Smooth muscle cell of the brain vasculature (primary cell): Measurements from ENCODE around the gene TBX18.

Source experiments
- DNase-seq: peaks from one replicate; pipeline ENCODE4 v3.0.0-alpha.2; 2012; ENCODE audit warnings: low read depth, low spot score

Gene TBX18

DNA sequence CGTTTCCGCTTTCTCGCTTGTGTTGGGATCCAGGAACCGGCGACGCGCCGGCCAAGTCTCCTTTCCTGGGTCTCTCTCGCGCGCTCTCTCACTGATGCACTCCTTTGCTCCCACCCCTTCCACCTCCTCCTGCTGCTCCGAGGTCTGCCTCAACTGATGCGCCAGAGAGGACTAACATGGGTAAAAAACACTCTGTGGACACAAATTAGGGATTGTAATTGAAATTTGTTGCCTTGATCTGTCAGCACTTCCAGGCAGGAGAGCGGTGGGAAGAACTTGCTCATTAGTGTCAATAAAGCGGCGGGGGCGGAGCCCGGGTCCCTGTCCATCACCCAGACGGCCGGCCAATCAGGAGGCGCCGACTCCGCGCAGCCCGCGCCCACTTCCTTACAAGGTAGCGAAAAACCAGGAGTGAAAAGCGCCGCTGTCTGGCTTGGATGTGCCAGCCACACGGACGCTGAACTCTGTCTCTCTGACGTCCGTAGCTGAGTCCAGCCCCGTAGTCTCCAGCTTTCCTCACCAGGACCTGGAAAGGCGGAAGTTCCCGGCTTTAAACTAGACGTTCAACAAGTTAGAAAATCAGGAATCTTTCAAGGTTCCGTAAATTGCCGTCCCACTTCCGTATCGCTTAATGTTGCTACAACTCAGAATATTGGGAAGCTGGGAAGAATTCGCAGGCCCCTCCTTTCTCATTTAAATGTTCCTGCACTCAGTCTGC, at the start of gene TBX18:
Gene TBX18 (minus strand): TSS at position 267 of the 718 bp plus-strand sequence. CDS start 417 bp downstream, outside the sequence.
- DNase-seq, result peak; percentile 99

DNA sequence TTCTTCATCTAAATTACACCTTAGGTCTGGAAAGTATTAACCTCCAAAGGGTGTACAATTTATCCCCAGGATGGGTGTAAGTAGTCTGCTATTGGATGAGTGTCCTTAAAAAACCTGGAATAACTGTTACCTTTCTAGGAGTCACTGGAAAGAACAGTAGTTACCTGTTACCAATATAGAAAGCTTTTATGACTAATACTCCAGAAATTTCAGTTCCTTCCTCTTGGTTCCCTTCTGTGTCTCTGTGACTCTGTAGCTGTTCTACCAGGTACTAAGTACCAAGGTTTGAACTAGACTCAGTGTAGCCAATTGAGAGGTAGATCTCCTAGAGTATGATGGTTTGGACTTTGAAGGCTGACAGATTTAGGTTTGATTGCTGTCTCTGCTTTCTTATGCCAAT, 47.0 kb upstream of the TBX18 start:
- DNase-seq, result no peak

DNA sequence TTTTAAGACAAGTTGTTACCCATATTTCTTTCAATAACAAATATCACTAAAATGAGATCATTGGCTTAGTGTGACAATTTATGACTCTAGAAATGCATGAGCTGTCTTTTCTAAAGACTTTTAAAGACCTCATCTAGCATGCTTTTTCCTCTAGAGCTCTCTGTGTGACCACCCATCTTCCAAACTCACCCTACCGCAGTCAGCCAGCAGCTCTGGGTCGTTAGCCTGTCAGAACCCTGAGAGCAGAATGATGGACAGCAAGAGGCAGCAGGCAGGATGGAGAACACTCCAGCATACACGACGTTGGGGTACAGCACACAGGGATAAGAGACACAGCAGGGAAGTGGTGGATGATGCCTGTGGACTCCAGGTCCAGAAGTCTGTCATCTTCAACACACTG, 45.1 kb upstream of the TBX18 start:
- no peak for DNase-seq

DNA sequence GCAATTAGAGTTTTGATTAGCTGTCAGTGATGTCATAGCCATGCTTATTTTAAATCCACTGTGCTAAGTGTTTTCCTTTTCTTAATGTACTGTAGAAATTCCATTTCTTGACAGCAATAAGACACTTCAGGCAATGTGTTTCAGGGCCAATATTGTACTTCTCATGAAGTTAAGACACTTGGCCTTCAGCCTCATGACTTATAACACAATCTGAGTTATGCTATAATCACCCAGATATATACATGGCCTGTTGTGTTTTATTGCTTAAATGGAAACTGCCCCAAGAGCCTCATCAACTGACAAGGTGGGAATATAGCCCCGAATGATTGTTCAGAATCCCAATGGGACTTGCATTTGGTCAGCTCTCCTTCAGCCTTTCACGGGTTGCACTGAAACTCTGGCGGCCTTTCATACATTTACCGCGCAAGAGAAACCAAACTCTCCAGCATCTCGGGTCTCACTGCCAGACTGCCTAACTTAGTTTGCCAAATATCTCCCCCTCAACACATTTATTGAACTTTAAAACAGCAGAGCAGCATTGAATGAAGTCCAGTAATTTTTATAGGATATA, 44.2 kb upstream of the TBX18 start:
- no peak for DNase-seq

DNA sequence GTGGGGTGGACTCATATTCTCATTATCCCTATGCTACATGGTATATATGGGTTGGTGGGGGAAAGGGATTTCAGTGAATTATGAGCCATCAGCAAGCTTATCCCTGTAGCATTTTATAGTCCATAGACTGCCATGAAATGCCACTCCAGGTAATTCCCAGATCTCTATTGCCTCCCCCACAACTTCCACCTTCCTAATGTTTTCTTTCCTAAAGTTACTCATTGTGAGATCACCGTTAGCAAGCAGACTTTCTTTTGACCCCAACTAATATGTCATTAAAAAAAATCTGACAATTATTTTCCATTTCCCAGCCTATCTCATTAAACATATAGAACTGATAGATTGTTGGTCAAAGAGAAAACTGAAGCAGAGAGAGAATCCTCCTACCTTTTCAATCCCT, 40.7 kb upstream of the TBX18 start:
- DNase-seq, result no peak

DNA sequence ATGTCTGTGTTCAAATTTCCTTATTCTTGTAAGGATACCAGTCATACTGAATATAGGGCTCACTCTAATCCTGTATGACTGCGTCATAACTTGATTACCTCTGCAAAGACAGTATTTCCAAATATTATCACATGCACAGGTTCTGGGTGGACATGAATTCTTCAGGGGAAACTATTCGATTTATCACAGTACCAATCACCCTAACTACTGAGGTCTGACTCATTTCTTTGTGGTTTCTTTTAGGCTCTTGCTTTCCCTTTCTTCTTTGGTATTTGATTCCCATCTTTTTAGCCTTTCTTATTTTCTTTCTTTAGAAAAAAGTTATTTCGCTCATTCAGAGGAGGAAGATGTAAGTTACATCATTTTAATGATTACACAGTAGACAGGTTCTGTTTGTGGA, 40.3 kb upstream of the TBX18 start:
- DNase-seq, result no peak

DNA sequence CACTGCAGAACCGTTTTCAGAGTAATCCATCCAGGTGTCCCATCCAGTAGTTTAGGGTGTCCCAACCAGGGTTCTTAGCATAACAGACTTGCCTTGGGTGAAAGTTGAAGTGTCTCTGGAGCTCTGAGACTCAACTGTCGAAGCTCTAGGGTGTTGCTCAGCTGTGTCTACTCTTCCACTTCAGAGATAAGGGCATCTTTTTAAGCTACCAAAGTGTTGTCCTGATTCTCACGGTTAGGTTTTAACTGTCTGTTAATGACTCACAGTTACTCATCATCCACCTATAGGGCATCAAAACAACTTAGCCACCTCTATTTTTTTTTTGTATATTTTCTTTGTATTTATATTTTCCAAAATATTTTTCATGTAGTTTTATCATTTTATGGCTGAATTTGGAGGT, 36.9 kb upstream of the TBX18 start:
- DNase-seq, result no peak

DNA sequence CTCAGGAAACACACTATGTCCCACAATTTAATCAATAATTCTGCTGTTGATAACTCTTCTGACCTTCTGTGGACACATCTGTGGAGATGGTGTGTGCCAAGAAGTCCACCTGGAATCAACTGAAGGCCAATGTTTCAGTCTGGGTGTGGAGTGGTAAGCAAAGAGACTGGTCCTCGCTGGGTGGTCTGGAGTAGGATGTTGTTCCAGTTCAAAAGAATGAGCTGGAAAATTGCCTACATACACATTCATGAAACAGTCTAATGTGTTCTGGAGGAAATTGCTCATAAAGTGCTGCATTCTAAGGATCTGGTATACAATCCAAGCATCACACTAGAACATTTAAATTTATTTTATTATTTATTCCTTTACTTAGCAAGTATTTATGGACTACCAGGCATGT, 33.9 kb upstream of the TBX18 start:
- DNase-seq, result peak; percentile 68

DNA sequence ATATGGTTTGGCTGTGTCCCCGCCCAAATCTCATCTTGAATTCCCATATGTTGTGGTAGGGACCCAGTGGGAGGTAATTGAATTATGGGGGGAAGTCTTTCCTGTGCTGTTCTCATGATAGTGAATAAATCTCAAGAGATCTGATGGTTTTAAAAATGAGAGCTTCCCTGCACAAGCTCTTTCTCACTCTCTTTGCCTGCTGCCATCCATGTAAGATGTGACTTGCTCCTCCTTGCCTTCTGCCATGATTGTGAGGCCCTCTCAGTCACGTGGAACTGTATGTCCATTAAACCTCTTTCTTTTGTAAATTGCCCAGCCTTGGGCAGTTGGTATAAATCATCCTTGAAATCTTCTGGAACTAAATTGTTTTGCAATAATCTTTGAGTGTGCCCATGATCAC, 31.9 kb upstream of the TBX18 start:
- no peak for DNase-seq

DNA sequence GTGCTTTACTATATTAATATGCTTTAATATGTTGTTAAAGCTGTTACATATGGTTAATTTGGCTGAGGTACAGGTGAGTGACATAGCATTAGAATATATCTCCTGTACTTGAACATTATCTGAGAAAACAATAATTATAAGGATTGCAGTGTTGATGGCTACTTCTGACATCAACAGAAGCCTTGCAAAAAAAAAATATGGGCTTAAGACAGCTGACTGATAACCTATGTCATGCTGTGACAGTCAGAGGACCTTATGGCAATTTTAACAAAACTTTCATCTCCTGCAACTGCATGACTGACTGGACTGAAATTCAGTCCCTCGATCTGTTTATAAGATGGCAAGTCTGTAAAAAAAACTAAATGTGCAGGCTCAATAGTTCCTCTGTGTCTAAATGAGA, 27.5 kb upstream of the TBX18 start:
- no peak for DNase-seq

DNA sequence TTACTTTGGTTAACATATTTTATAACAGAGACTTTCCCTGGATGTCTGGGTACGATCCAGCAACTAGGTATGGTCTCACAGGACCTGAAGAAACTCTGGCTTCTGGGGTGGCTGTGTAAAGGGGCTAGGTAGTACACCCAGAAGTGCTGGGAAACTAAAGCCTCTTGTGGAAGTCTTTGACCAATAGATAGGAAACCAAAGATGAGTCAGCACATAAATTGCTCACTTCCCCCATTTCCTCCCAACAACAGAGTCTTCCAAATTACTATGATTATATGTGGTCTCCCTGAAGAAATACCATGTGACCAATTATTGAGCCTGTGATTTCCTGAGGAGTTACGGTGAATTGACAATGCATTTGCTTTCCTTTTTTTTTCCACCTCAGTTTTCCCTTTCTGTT, 26.8 kb upstream of the TBX18 start:
- DNase-seq, result no peak

DNA sequence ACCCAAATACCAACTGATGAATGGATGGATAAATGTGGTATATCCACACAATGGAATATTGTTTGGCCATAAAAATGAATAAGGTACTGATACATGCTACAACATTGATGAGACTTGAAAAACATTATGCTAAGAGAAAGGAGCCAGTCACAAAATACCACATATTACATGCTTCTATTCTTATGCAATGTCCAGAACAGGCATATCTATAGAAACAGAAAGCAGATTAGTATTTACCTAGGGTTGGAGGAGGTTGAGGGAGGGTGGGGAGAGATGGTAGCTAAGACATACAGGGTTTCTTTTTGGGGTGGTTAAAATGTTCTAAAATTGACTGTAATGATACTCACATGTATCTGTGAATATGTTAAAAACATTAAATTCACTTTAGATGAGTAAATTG, 24.8 kb upstream of the TBX18 start:
- DNase-seq, result no peak

DNA sequence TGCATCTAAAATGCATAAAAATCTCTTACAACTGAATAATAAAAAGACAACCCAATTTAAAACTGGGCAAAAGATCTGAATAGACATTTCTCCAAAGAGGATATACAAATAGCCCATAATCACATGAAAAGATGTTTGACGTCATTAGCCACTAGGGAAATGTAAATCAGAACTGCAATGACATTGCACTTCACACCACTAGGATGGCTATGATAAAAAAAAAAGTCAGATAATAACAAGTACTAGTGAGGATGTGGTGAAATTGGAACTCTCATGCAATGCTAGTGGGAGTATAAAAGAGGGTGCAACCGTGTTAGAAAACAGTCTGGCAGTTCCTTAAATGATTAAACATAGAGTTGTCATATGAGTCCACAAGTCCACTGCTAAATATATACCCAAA, 24.3 kb upstream of the TBX18 start:
- no peak for DNase-seq

DNA sequence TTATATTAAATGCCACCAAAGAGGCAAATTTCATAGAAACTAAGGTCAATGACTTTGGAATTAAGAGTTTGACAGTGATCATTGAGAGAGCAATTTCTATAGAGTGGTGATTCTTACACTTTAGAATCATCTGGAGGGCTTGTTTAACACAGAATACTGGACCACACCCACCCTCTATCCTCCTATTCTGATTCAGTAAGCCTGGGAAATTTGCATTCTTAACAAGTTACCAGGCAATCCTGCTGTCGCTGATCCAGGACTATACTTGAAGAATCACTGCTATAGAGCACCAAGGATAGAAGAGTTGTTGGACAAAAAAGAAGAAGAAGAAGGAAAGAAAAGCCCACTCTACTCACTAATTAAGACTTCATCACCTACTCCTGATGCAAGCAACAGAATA, 21.3 kb upstream of the TBX18 start:
- no peak for DNase-seq

DNA sequence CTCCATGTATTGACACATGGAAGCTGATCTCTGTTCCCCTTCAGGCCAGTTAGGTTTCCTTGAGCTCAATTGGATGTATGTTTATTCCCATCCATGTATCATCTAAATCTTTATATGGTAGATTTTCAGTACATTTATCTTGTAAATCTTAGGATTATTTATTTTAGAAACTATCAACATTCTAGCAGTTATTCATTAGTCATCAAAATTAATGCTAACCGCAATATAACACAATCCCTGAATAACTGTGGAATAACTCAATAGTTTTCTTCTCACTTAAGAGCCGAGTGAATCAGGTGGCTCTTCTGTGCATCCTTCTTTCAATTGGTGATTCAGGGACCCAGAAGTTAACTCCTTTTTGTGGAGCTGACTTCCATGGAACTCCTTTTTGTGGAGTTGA, 15.5 kb upstream of the TBX18 start:
- no peak for DNase-seq

DNA sequence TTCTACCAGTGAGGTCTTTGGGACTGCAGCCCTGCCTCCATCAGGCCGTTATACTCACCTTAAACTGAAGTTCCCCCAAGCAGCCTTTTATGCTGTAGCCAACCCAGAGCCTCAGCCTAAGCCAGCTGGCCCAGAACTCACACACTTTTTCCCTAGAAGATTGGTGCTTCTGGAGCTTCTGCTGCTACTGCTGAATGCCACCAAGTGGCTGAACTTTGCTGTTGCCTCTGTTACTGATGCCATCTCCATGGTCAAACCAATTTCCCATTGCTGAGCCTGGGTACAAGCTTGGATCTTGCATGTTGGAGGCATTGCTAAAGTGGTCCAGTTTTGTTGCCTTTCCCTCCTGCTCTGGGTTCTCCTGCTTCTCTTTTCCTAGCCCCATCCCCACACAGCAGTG, 15.0 kb upstream of the TBX18 start:
- no peak for DNase-seq

DNA sequence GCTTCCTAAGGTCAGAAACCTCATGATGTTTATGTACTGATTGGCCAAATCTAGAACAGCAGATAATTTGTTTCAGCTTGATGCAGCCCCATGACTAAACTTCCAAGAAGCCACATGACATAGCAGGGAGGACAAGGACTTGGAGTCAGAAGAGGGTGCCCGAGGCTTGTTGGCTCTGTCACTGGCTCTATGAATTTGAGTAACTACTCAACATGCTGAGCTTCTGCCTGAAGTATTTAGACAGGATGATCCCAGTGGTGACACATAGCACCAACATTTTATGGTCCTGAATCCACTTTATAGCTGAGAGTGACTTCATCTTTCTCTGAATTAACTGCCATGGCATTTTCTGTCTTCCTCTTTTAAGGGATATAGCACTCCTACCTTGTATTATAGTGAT, 13.5 kb upstream of the TBX18 start:
- no peak for DNase-seq

DNA sequence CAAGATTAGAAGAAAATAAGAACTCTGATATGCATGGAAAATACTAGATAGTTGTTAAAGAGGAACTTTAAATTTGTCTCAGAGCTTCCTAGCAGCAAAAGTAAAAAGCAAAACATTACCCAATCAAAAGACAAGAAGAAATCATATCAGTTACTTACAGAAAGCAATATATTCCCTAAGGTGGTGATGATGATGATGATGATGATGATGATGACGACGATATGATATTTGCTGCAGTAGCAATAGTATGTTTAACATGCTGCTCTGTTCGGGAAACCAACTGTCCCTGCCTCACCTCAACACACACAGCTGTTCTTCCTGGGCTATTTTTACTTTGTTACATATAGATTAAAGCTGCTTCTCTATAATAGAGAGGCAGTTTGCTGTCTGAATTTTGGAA, 12.0 kb upstream of the TBX18 start:
- DNase-seq, result no peak

DNA sequence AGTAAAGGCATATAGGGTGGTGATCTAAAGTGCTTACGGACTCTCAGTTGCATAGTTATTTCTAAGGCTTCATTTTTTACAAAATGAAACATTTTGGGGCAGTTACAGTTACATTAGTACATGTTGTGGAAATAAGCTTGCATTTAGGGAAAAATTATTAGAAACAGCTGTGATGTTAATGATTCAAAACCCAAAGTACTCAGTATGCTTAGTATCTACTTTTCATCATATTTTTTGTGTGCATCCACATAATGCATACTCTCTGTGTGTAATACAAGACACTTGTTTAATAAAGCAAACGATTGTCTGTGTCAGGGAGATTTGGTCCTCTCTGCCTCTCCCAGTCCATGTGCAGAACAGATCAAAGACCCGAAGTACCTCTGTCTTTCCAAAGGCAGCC, 11.4 kb upstream of the TBX18 start:
- no peak for DNase-seq

DNA sequence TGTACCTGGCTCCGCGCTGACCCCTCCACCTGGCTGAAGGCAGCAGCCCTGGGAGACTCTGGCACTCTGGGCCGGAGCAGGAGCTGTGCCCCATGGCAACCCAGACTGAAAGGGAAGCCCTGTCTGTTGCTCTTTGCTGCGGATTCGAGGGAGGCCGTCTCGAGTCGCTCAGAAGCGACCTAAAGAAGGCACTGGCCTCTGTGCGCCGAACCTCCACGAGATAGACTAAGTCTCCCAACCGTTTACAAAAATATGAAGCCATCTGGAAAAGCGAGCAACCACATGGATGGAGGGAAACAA, 10.5 kb upstream of the TBX18 start:
- DNase-seq, result no peak

DNA sequence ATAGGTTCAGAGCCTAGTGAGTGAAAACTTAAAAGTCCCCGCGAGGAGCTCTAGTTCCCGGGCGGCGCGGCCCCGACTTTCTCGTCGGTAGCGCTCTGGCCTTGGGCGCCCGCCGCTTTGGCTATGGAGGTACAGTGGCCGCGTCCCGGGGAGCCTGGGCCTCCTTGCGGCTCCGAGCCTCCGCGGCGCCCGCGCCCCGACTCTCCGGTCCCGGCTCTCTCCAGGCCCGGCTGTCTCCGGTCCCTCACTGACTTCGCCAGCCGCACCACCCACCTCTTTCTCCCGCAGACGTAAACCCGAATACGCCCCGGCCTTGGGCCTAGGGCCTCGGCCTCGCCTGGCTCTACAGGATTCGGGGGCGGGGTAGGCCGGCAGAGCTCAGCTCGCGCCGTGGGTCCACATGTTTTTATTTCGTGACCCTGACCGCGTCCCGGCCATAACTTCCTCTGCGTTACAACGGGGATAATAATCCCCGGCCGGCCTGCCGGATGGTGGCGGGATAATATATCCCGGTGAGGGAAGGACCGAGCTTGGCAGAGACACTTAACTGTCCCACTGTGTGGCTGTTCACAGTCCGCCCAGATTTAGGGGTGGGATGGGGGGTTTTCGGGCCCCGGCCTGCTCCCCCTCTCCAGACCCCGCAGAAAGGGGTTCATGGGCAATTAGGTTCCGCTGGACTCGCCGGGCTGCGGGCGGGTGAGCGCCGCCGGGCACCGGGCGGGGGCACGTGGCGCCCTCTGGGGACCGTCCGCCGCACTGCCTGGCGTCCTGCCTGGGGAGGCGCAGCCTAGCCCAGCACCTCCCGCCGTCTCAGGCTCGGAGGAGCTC, 10.0 kb upstream of the TBX18 start:
- no peak for DNase-seq

DNA sequence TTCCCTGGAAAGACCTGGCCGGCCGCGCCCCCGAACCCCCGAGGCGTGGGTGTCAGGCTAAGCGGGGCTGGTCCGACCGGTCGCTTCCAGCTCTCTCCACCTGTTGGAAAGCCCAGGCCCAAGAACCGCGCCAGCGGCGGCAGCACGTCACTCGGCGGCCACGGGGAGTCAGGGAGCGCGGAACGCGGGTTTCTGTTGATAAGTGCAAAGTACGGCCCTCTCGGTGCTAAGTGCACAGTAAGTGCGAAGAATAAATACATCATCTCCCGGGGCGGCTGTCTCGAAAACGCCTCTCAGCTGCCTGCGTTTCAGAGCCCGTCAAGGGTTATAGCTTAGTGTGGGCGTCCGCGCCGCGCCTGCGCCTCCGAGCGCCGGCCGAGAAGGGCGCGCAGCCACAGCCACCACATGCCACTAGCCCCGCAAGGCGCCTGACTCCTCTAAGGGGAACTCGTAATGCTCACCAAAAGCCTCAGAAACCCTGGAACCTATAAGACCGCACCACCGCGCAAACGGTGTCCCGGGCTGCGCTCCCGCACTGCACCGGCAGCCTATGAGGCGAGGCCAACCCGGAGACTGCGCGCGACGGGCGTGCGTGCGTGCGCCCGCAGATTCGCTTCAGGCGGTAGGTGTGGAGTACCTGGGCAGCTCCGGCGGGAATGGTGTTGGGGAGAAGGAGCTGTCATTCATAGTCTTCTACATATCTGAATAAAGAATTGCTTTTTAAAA, 9.2 kb upstream of the TBX18 start:
- DNase-seq, result no peak

DNA sequence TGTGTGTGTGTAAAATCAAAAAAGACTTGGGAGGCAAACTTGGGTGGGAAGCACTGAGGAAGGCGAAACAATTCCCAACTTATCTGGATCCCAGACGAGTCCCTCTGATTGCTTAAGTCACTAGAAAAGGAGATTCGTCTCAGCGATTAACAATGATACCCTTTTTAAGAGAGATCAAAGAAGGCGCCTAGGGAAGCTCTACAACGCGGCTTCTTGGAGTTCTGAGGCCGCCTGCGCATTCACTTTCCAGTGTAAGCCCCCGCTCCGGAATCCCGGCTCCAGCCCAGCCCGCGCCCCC, 8.7 kb upstream of the TBX18 start:
- DNase-seq, result no peak
